ENCODE measurements around the gene LRRC2.
"Not testable (repeated sequence)": the region's sequence is repeated elsewhere in the genome, so short reads cannot be mapped to it uniquely, and the experiment has no call there.

Gene LRRC2

DNA sequence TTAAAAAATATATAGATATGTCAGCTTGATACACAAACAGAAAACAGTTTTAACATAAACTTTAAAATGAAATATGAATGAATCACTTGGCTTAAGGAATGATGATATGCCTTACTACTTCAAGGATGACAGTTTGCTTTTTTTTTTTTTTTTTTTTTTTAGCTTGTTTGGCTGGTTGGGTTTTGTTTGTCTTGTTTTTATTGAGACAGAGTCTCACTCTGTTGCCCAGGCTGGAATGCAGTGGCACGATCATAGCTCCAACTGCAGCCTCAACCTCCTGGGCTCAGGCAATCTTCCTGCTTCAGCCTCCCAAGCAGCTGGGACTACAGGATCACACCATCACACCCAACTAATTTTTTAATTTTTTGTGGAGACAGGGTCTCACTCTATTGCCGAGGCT is 14.5 kb downstream of the LRRC2 start:
- no peak for DNase-seq

DNA sequence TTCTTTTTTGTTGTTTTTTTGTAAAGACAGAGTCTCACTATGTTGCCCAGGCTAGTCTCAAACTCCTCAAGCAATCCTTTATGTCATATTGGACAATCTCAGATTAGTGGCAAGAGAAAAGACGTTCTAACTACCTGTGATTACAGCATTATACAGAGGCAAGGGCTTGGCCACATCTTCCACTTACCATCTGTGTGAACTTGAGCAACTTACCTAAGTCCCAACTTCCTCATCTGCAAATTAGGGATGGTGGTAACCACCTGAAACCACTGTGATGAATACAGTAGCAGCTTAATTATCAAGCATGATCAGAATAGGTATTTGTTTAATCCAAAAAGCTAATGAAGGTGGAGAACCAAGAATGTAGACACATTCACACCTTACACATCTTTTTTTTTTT is 16.1 kb downstream of the LRRC2 start:
- DNase-seq, result no peak

DNA sequence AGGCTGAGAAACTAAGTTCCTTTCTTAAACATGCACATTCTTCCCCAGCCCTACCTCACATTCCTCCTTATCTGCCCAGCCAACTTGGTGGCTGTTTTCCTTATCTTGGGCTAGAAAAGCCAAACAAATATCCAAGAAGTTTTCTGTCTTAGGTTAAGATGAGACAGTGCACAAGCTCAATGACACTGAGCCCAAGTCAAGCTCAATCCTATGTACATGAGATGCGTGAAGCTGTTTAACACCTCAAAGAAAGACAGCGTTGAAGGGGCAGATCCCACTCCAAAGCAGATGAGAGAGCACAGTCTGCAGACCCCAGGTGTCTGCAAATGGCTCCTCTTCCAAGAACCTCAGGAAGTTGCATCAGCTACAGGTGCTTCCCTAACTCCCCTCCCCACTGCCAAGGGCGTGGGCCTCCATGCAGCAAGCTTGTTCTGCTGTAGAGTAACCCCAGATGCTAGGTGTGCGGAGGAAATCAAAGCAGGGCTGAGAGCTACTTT is 16.6 kb downstream of the LRRC2 start:
- no peak for DNase-seq

DNA sequence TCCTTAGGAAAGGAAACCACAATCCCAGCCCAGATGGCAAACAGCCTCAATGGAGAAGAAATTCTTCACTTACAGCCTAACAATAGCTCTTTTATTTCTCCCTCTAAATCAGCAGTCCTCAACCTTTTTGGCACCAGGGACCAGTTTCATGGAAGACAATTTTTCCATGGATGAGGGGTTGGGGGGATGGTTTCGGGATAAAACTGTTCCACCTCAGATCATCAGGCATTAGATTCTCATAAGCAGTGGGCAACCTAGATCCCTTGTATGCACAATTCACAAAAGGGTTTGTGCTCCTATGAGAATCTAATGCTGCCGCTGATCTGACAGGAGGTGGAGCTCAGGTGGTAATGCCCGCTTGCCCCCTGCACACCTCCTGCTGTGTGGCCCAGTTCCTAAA is 17.5 kb downstream of the LRRC2 start:
- not testable (repeated sequence) for DNase-seq

DNA sequence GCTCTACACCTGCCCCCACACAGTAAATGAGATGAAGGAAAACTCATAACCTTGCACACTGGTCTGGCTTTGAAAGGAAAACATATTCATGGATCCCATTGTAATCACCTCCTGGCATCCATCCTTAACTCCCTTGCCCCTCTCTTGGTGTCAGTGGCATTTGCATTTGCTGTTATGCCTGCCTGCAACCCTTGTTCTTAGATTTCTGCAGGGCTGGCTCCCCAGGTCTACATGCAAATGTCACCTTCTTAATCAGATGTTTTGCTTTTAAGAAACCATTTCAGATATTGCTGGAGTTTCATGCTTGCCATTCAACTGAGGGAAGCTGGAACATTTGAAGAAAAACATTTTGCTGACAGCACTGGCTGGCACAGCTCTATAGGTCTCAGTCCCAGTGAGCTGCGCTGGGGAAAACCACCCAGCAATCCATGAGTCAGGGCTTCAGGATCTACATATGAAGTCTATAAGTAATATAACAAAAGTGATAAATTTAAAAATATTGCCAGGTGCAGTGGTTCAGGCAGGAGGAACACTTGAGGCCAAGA is 19.1 kb downstream of the LRRC2 start:
- no peak for DNase-seq

DNA sequence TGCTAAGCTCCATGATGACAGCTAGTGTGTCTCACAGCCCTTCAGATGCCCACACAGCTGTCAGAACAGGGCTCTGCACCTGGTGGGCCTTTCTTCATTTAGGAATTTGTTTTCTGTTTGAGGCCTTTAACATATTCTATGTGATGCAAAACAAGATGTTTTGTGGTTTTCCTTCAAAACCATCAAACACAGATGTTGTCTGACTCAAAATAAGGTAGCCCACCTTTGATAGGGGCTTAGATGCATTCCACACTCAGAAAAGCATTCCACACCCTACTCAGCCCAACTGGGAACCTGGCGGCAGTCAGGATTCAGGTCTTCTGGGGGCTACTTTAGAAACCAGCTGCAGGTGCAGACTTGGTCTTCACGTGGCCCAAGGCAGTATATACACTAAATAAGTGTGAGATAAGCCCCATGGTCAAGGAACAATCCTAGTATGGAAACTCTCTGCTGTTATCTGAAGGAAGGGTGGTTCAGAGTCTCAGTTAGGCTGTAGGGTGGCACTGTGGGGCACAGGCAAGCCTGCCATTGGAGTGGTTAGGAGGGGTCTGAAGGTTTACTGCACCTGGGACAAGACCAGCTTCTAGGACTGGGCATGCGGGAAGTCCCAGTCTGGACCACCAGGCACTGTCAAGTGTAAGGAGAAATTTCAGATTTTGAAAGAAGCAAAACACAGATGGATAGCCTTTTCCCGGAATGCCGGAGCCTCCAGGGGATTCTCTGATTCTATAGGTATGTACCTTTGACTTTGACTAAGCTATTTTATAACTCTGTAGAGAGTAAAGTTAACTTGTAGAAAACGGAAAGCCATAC is 20.1 kb downstream of the LRRC2 start:
- no peak for DNase-seq

DNA sequence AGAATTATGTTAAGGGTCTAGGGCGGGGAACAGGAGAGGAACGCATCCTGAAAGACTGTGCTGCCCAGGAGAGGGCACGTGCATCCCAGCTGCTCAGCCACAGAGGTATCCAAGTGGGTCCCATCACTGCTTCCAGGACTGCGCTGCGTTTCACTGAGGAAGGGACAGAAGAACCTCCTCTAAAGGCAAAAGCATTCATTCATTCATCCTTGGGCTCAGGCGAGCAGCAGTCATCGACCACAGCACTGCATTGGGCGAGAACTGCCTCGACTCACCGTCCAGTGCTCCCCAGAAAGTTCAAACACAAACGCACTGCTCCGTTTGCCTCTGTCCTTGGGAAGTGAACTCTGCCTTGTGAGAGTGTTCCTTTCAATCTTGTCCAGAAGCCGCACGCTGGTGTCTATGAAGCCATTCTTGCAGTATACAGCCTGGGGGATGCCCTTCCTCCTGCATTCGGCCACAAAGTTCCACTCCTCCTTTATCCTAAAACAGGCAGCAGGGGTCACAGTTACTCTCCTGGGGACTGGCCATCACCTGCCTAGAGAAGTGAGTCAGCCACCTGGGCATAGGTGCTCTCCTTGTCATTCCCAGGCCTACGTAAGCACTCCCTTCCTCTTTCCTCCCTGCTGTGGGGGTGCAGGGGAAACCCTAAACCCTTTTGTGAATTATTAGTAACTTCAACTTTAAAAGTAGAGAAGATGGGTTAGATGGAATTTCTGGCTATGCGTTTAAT is 21.2 kb downstream of the LRRC2 start:
- DNase-seq, result no peak

DNA sequence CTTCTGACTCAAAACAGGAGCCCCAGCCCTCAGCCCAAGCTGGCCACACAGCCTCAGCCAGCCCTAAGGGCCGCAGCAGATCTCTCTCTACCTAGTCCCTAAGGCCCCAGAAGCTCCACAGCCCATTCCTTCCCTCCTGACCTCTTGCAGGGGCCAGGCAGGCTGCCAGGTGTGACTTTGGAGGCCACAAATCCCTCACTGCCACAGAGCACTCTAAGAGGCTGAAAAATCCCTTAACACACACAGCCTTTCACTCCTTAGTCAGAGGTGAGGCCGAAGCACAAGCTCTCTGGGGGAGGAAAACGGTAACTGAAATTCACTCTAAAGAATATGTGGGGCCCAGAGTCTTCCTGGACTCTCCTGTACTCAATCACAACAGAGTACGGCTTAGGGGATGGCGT is 23.3 kb downstream of the LRRC2 start:
- no peak for DNase-seq

DNA sequence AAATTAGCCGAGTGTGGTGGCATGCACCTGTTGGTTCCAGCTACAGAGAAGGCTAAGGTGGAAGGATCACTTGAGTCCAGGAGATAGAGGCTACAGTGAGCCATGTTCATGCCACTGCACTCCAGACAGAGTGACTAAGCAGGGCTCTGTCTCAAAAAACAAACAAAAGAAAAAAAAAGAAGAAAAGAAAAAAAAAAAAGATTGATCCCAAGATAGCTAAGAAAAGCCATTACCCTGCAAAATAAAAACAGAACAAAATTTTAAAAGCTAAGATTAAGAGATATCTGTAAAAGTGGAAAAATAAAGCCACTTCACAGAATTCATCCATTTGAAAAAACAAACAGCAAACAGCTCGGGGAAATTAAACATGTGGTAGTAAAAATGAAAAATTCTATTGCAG is 23.8 kb downstream of the LRRC2 start:
- no peak for DNase-seq

DNA sequence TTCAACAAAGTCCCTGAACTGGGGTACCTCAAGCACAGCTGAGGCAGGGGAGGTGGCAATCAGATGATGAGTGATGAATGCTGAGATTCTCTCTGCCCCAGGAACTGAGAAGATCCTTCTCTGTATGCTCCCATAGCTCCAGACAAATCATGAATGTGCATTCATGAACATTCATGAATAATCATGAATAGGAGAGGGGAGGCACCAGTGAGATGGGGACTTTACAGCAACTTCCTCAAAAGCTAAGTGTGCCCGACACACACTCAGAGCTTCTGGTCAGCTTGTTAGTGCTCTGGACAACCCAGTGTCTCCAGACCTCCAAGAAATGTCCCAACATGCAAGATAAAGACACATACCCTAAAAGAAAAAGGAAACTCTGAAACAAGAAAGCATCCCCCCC is 24.3 kb downstream of the LRRC2 start:
- no peak for DNase-seq

DNA sequence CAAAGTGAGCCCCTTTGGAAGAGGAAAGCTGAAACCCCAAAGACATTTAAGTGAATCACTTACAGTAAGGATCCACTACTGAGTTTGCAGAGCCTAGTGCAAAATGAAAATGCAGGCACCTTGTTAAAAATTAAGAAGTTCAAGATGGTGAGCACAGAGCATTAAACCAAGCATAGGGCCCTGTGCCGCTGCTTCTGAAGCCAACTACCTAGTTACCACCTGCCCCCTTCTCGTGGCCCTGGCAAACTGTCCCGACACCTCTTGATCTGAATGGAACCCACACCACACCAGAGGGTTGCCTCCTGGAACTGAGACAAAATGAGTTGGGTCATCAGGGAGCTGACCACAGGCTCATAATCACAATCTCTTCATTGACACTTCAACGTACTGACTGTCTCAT is 25.6 kb downstream of the LRRC2 start:
- DNase-seq, result no peak

DNA sequence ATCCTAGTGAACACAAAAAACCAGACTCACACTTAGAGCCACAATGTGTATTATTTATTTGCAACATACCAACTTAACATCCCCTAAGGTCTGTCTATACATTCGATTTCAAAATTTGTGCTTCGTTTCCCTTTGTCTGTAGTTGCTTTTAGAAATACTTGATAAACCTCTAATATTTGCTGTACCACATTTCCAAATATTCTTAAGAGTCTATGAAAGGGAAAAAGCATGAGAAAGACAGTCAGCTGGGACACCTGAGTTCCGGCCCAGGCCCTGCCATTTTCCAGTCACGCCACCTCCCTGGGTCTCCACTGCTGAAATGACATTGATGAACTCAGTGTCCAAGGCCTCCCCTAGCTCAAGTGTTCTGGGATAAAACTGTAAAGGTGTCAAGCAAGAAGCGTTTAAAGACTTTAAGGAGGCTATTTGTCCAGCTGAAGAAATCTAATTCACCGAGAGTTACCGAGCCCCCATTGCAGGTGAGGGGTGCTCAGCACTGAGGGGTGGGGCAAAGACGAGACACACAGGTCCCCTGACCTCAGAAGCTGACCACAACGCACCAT is 26.6 kb downstream of the LRRC2 start:
- no peak for DNase-seq

DNA sequence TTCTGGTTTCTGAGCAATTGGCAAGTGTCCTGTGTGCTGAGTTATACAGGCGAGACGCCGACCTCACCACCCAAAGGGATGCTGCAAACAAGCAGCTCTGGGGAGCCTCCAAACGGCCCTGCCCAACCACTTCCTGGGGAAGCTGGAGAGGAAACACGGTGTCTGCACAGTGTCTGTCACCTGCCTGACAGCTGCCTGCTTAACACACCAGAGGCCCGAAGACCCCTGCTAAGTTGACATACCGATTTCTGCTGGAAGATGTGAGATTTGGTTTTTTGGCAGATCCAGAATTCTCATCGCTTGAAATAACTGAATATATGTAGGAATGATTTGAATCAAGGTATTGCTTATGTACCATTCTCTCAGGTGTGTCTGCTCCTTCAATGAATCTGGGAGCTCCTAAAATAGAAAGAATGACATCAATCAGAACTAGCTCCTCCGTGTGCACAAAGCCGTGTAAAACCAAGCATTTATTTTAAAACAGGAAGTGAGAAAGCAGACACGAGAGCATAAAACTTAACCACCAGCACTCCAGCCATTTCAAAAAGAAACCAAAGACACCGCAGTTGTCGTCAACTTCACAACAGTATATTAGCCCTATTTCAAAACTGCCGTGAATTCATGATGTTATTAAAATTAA is 27.2 kb downstream of the LRRC2 start:
- no peak for DNase-seq

DNA sequence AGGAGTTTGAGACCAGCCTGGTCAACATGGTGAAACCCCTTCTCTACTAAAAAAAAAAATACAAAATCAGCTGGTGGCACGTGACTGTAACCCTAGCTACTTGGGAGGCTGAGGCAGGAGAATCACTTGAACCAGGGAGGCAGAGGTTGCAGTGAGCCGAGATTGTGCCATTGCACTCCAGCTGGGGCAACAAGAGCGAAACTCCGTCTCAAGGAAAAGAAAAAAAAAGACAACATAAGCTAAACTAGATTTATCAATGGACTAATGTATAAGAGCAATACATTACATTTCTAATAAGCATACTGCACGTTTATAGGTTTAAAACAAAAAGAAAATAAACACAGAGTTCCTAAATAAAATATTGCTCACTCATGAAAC is 27.7 kb downstream of the LRRC2 start:
- DNase-seq, result not testable (repeated sequence)

DNA sequence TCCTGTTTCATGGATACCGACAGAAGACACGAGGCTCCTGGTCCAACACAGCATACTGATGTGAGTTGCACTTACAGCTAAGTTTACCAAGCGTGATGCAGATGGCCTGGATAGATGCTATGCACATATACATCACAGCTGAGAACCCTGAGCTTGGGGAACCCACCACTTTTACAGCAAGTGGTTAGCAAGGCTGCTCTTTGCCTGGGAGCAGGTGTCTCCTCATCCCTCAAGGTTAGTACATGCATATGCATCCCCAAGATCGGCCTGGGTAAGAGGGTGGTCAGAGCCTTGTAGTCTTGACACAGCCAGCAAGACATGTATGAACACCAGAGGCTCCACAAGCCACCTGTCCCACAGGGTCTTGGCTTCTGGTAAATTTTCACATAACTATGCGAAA is 28.3 kb downstream of the LRRC2 start:
- no peak for DNase-seq

DNA sequence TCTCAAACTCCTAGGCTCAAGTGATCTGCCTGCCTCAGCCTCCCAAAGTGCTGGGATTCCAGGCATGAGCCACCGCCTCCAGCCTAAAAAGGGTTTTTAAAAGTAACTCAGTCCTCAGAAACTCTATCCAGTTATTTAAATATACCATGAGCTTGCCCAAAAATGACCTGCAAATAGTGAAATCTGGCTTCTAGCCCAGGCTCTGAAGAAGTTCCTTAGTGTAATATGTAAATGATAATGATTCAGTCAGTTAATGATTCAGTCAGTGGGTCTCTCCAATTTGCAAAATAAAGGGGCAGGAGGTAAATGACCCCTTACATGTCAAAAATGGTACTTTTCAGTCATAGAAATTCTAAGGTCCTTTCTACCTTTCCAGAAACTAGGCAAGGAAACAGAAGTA is 28.8 kb downstream of the LRRC2 start:
- no peak for DNase-seq

DNA sequence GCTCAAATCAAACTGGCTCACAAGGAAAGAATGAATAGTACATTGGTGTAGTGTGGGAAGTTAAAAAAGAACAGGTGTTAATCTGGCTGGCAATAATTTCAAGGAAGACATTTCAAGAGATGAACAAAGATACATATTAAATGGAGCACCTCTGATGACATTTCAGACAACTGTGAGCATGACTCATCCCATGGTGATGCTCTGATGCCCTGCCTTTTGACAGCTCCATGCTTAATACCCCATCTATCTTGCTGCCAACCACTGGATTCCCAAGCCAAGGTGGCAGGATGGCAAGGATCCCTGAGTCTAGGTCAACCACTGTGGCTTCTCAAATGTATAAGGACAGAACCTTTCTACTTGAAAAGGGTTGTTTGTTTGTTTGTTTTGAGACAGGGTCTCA is 29.3 kb downstream of the LRRC2 start:
- DNase-seq, result no peak

DNA sequence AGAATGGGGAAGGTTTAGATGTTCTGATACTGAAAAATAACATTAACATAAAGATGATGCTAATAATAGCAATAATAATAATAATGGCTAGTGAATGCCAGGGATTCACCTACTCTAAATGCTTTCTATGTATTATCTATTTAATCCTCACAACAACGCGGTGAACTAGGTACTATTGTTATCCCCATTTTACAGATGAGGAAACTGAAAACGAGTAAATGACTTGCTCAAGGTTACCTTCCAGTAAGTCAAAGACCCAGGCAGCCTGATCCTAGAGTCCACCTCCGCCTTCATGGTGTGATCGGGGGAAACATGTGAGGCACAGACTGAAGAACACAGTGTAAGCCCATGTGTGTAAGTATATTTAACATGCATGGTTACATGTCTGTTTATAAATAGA is 30.4 kb downstream of the LRRC2 start:
- DNase-seq, result no peak

DNA sequence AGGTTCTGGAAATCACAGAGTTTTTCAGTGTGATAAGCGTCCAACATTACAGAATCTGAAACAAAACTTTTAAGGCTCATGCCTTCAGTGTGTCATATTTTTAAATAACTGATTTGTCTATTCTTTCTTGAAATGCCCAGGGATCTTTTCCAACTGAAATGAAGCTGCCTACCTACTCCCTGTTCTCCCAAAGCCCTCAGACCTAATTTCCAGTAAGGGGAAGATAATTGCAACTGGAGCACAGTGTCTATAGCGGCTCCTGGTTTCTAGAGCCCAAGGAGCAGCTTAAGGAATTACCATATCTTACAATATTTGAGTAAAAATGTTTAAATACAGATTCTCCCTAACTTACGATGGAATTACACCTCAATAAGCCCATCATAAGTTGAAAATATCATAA is 33.0 kb downstream of the LRRC2 start:
- DNase-seq, result no peak

DNA sequence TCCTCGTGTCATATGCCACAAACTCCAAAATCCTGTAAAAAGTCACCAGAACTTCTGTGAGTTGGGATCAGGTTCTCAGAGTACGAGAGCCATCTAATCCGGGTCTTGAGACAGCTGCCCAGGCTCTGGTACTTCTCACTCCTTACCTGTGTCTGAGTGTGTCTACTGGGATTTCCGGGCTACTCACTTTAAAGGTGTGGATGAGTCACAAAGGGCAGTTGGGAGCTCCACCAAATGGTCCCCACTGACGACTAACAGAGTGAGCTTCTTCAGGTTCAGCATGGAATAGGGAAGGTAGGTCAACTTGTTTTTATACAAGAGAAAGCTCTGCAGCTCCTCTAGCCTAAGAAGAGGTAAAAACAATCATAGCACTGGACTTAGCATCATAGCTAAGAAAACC is 38.9 kb downstream of the LRRC2 start:
- no peak for DNase-seq

DNA sequence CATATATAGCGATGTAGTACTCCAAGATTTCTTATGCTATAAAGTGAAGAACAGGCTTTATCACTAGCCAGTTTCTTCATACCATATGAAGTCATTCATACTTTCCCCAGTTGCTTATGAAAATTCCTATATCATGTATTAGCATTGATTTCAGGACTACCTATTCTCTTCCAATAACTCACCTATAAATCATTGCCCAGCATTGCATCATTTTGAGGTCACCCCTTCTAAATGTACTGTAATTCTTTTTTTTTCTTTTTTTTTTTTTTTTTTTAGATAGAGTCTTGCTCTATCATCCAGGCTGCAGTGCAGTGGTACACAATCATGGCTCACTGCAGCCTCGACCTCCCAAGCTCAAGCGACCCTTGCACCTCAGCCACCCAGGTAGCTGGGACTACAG is 41.3 kb downstream of the LRRC2 start:
- no peak for DNase-seq

DNA sequence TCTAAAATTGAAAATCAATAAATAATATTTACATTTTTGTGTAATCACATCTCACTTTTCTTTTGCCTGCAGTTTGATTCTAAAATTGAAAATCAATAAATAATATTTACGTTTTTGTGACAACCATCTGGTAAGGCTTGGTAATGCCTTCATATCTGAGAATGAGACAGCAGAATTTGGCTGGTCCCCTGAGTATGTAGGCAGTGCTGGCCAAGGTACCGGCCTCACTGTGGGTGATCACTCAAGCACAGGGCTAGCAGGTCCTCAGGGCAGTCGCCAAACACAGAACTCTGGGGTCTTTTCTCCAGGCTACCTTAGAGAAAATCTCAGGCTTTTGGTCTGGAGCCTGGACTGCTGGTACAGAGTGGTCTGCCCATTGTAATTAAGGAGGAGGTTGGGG is 42.1 kb downstream of the LRRC2 start:
- DNase-seq, result no peak

DNA sequence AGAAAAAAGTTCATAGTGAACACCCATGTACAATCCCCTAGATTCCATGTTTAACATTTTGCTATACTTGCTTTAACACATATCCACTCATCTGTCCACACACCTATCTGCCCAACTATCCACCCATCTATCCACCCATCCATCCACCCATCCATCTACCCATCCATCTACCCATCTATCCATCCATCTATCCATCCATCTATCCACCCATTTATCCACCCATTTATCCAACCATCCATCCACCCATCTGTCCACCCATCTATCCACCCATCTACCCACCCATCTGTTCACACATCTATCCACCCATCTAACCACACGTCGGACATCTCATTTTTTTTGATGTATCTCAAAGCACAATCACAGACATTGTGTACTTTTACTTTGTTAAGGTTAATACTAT is 42.5 kb downstream of the LRRC2 start:
- DNase-seq, result no peak

Data from cerebellar nuclear complex (tissue), 1 donor.